ENCODE results near the gene KDM4B. TPM values are rescaled to one million over a fixed set of nuclear protein-coding genes. Genes with fewer than 3 reads are reported as not detected.

The KDM4B gene
- total RNA-seq, 1 experiment from 2014 or later: 43.7 TPM

GRCh38 chr19:4929186-4929585, 39.7 kb upstream of the KDM4B start:
- Histone ChIP-seq H3K56ac (ENCODE audit: insufficient read length, low read depth, low read length) (no peak overlapping the region), H4K5ac (ENCODE audit: insufficient read length, low read depth, low read length) (no peak overlapping the region), H2BK12ac (ENCODE audit: insufficient read length, low read depth, low read length) (no peak overlapping the region), H4K91ac (ENCODE audit: insufficient read length, low read depth, low read length) (no peak overlapping the region), H2AFZ (ENCODE audit: low read length) (no peak overlapping the region), H3K79me2 (ENCODE audit: insufficient read depth, low read length) (no peaks in the 10 kb centered on the region; the same call in 1 of the 2 replicates), H4K8ac (replicated peaks; ENCODE audit: insufficient read length, low read depth, low read length) (no peak overlapping the region), H3K18ac (ENCODE audit: insufficient read length, low read depth, low read length) (no peak overlapping the region), H2BK120ac (ENCODE audit: low read depth, low read length, poor library complexity, severe bottlenecking) (no peak overlapping the region), H3K14ac (ENCODE audit: insufficient read depth, low read length) (no peak overlapping the region), H3K4ac (ENCODE audit: low read depth, low read length) (no peak overlapping the region), H3K9ac (ENCODE audit: extremely low read depth, insufficient read length, low read length) (no peak overlapping the region), H2AK5ac (ENCODE audit: insufficient read length, low read length) (no peak overlapping the region), H3K9me3 (ENCODE audit: control insufficient read depth, low read depth, low read length) (no peaks in the 10 kb centered on the region), H3K27ac (ENCODE audit: insufficient read length, low read depth, low read length) (no peak overlapping the region), H2BK15ac (ENCODE audit: low read depth, low read length) (no peak overlapping the region), H3T11ph (ENCODE audit: low read length) (no peak overlapping the region), H3K79me1 (ENCODE audit: insufficient read depth, low read depth, low read length, poor library complexity, severe bottlenecking) (peaks cover 6% of the 10 kb centered on the region), H2BK20ac (ENCODE audit: low read depth, low read length, poor library complexity, severe bottlenecking) (no peak overlapping the region), H3K23me2 (ENCODE audit: insufficient read length, low read depth, low read length, poor library complexity, severe bottlenecking) (peaks cover 3% of the 10 kb centered on the region), H3K27me3 (ENCODE audit: insufficient read depth, low read length) (no peaks in the 10 kb centered on the region), H4K20me1 (ENCODE audit: control insufficient read depth, insufficient read depth, insufficient read length) (no peaks in the 10 kb centered on the region), H2BK5ac (ENCODE audit: insufficient read length, low read length) (no peak overlapping the region), H3K23ac (ENCODE audit: insufficient read length, low read depth, low read length) (no peak overlapping the region), H3K4me2 (ENCODE audit: insufficient read depth, insufficient read length, low read length) (no peak overlapping the region), H3K4me1 (ENCODE audit: insufficient read depth, low read length) (peaks cover 3% of the 10 kb centered on the region; the same call in 1 of the 2 replicates)
- Mint-ChIP-seq H3K36me3 (ENCODE audit: insufficient read depth in 1 of 3, low read depth in 3 of 3) (peaks cover 17 to 68% (median 50%) of the 10 kb centered on the region in 3 experiments; a peak in 6 of 7 replicates), H3K4me3 (no peak overlapping the region), H3K27ac (peak overlapping the region in 1 of 3 experiments; percentile 64; a peak in 3 of 7 replicates), H3K9me3 (no peaks in the 10 kb centered on the region), H3K27me3 (ENCODE audit: low read depth) (no peaks in the 10 kb centered on the region), H3K4me1 (peaks cover 7 to 9% of the 10 kb centered on the region in 2 experiments)
- no peak for DNase-seq
- TF ChIP-seq, protein P1, sequence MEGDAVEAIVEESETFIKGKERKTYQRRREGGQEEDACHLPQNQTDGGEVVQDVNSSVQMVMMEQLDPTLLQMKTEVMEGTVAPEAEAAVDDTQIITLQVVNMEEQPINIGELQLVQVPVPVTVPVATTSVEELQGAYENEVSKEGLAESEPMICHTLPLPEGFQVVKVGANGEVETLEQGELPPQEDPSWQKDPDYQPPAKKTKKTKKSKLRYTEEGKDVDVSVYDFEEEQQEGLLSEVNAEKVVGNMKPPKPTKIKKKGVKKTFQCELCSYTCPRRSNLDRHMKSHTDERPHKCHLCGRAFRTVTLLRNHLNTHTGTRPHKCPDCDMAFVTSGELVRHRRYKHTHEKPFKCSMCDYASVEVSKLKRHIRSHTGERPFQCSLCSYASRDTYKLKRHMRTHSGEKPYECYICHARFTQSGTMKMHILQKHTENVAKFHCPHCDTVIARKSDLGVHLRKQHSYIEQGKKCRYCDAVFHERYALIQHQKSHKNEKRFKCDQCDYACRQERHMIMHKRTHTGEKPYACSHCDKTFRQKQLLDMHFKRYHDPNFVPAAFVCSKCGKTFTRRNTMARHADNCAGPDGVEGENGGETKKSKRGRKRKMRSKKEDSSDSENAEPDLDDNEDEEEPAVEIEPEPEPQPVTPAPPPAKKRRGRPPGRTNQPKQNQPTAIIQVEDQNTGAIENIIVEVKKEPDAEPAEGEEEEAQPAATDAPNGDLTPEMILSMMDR (conservative IDR thresholded peaks at IDR 0.05): no peak
- WGBS (ENCODE audit: extremely low coverage, insufficient read length, low lambda C conversion rate): no CpG with 5 or more reads among the region's 22 CpGs
